Mononuclear cell (primary cell): ENCODE results near the gene SEMA5A. TPM values are rescaled to one million over a fixed set of nuclear protein-coding genes. Genes with fewer than 3 reads are reported as not detected.

ENCODE experiments used
- H3K27me3 ChIP-seq: 2 replicates; pipeline ENCODE4 v1.6.0; 2011; ENCODE audit warnings: low read length, control low read depth; ENCODE audit not compliant: insufficient read depth
- H3K4me1 ChIP-seq: 2 replicates; pipeline ENCODE4 v1.5.1; 2011; ENCODE audit warnings: mild to moderate bottlenecking, low read length, control low read depth; ENCODE audit not compliant: insufficient read depth
- H3K4me3 ChIP-seq: 2 replicates; pipeline ENCODE4 v1.5.1; 2011; ENCODE audit warnings: mild to moderate bottlenecking, low read length, moderate library complexity
- H3K9me3 ChIP-seq: 2 replicates; pipeline ENCODE4 v1.5.1; 2011; ENCODE audit warnings: low read depth, mild to moderate bottlenecking, control low read depth, low read length
- total RNA-seq: library from RNA; depleted of rRNA; stranded (reverse); fragments of >200 nt; gene quantifications from one replicate; pipeline ENCODE4 v1.2.3, GENCODE V29; 2012

SEMA5A gene
- total RNA-seq, 1 donor, result 0.84 TPM

GRCh38 chr5:9455826-9456434 is 89.9 kb downstream of the SEMA5A start:
- H3K9me3 ChIP-seq, result no peaks in the 10 kb centered on the region
- no peaks in the 10 kb centered on the region for H3K4me1 ChIP-seq
- H3K27me3 ChIP-seq, result no peaks in the 10 kb centered on the region
- no peak overlapping the region for H3K4me3 ChIP-seq

DNA sequence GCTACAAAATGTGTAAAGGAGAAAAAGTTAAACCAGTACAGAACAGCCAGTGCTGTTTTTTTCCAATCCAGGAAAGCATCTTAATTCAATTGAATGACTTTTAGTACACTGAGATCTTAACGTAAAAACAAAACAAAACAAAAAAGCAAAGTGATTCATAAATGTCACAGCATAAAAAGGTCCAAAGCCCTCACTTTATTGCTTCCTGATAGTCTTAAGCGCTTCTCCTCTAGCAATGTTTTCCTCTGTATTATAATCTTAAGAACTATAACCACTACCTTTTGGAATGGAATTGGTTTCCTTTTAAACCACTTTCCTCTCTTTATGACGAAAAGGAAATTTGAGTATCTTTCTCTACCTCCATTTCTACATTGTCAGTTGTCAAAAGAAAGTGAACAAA is 91.4 kb downstream of the SEMA5A start:
- Histone ChIP-seq H3K4me3 (no peak overlapping the region), H3K9me3 (no peaks in the 10 kb centered on the region), H3K4me1 (no peaks in the 10 kb centered on the region), H3K27me3 (no peaks in the 10 kb centered on the region)

DNA sequence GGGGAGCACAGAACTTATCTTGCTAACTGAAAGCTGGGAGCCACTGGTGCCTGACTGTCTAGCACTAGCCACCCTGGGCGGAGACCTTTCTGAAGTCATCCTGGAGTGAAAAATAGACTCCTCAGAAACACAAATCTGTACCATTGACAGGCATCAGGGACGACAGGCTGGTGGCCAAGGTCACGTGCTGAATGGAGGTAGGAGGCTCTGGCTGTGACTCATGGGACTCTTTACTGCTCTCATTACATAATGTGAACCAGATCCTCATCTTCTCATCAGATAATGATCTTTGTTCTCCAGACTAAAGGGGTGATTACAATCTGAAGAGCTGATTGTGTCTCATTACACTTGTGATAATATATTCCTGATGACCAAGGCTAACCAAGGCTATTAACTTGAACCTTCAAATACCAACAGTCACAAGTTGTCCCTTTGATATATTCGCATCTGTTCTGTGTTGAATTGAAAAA is 91.8 kb downstream of the SEMA5A start:
- Histone ChIP-seq H3K27me3 (no peaks in the 10 kb centered on the region), H3K4me3 (no peak overlapping the region), H3K4me1 (no peaks in the 10 kb centered on the region), H3K9me3 (no peaks in the 10 kb centered on the region)

DNA sequence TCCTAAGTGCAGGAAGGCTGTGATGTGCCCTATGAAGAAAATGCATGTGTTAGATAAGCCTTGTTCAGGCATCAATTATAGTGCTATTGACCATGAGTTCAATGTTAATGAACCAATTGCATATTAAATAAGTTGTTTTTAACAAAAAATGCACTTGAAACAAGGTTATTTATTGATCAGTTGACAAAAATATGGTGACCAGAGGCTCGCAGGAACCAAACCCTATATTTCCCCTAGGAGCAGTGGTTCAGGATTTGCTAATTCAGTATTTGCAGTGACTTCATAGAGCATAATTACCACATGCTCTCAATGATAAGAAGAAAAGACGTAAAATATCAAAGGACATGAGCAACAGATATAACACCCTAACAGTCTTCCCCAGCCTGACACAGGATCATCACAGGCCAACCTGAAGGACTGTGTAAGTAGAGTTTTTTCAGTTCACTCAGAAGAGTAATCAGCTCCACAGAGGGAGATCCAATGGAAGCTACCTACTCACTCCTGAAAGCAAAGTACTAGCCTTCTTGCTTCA is 92.3 kb downstream of the SEMA5A start:
- Histone ChIP-seq H3K4me3 (no peak overlapping the region), H3K9me3 (no peaks in the 10 kb centered on the region), H3K27me3 (no peaks in the 10 kb centered on the region)

DNA sequence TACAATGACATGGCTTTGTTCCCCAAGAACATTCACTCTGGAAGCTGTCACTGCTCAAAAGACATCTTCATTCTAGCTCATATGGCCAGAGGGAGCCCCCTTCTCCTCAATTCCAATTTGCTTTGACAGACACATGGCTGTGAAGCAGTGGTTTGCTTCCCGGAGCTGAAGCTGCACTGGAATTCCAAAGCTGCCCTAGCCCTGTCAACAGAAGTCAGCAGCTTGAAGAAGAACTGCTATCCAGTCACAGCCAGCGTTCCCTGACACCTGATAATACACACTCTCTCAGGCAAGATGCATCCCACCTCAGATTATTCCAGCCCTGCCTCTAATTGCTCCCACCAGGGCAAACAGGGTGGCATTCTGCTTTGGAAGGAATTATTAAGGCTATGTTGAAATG is 93.7 kb downstream of the SEMA5A start:
- Histone ChIP-seq H3K9me3 (no peaks in the 10 kb centered on the region), H3K27me3 (no peaks in the 10 kb centered on the region), H3K4me3 (no peak overlapping the region), H3K4me1 (no peaks in the 10 kb centered on the region)

More for the DNA sequence above, 92.3 kb downstream of the SEMA5A start:
- no peaks in the 10 kb centered on the region for H3K4me1 ChIP-seq

GRCh38 chr5:9451037-9451436 is 94.8 kb downstream of the SEMA5A start:
- no peak overlapping the region for H3K4me3 ChIP-seq
- no peaks in the 10 kb centered on the region for H3K4me1 ChIP-seq
- no peaks in the 10 kb centered on the region for H3K9me3 ChIP-seq
- H3K27me3 ChIP-seq, result no peaks in the 10 kb centered on the region

DNA sequence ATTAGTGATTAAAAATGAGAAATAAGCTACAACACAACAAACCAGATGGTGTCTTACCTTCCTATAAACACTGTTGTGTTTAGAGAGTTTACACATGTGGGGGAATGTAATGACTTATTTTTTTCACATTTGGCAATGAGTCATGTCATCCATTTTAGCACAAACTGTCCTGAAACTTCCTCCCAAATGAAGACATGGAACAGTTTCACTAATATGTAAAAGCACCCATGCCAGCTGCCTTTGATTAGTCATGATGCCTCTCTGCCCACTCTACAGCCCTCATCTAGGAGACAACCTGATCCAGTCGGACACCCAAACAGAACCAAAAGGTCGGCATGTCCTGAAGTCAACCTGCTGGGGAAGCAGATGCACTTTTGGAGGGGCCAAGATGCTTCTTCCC is 98.2 kb downstream of the SEMA5A start:
- H3K9me3 ChIP-seq, result no peaks in the 10 kb centered on the region
- no peaks in the 10 kb centered on the region for H3K4me1 ChIP-seq

GRCh38 chr5:9445826-9446388 is 100.0 kb downstream of the SEMA5A start:
- H3K27me3 ChIP-seq, result no peaks in the 10 kb centered on the region
- H3K4me1 ChIP-seq, result no peaks in the 10 kb centered on the region
- H3K4me3 ChIP-seq, result no peak overlapping the region
- H3K9me3 ChIP-seq, result no peaks in the 10 kb centered on the region

More for the DNA sequence above, 98.2 kb downstream of the SEMA5A start:
- Histone ChIP-seq H3K27me3 (no peaks in the 10 kb centered on the region), H3K4me3 (no peak overlapping the region)

GRCh38 chr5:9444346-9444745 is 101.5 kb downstream of the SEMA5A start:
- no peaks in the 10 kb centered on the region for H3K4me1 ChIP-seq
- no peaks in the 10 kb centered on the region for H3K27me3 ChIP-seq
- no peak overlapping the region for H3K4me3 ChIP-seq
- no peaks in the 10 kb centered on the region for H3K9me3 ChIP-seq

DNA sequence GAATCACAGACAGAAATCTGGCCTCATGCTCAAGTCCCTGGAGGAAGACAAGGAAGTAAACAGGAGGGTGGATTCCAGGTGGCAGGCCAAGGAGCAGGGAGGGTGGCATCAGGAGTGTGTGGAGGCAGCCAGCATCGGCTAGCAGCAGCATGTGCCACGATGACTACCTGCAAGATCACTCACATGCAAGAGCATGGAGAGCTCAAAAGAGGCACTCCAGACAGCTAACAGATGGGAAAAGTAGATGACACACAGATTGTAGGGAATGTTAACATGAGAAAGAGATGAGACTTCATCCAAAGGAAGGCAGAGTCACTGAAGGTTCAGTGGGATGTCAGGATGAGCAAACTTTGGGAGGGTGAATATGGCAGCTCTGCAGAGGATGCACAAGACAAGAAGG is 104.3 kb downstream of the SEMA5A start:
- Histone ChIP-seq H3K9me3 (no peaks in the 10 kb centered on the region), H3K4me1 (no peaks in the 10 kb centered on the region), H3K27me3 (no peaks in the 10 kb centered on the region), H3K4me3 (no peak overlapping the region)

- Histone ChIP-seq H3K27me3 (no peaks in the 10 kb centered on the region), H3K4me1 (no peaks in the 10 kb centered on the region)
Measured at GRCh38 chr5:9440517-9440916, 105.4 kb downstream of the SEMA5A start.

GRCh38 chr5:9439531-9440292 is 106.2 kb downstream of the SEMA5A start:
- H3K4me3 ChIP-seq, result no peak overlapping the region
- no peaks in the 10 kb centered on the region for H3K9me3 ChIP-seq
- no peaks in the 10 kb centered on the region for H3K27me3 ChIP-seq
- no peaks in the 10 kb centered on the region for H3K4me1 ChIP-seq

More at GRCh38 chr5:9440517-9440916, 105.4 kb downstream of the SEMA5A start:
- H3K4me3 ChIP-seq, result no peak overlapping the region
- H3K9me3 ChIP-seq, result no peaks in the 10 kb centered on the region

DNA sequence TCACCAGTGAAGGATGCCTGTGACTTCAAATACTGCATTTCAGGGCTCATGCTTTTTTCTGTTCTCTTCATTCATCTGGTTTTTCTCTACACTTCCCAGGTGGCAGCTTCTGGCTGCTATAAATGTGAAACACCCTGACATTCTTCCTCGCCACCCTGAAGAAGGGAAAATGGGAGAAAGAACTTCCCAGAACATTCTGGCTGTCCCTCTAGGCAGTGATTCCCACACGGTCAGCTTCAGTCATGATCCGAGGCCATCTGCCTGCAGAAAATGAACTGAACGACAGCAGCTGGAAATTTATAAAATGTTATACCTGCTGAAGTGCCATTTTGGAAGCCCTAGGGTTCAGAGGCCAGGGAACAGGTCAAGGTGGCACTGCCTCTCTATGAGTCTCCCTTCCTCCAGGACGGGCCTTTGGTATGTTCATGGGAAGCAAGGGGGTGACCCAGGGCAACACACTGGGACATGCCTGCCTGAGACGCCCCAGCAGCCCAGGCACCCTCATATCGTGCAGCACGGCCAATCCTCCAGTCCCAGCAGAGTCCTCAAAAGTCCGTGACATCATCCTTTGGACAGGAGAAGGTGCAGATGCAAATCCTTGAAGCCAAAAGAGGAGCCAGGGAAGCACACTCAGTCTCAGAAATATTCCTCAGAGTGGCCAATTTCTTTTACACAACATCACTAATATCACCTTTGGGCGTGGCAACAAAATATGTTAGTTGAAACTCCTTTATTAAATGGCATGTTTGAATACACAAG is 107.1 kb downstream of the SEMA5A start:
- Histone ChIP-seq H3K9me3 (no peaks in the 10 kb centered on the region), H3K27me3 (no peaks in the 10 kb centered on the region), H3K4me1 (no peaks in the 10 kb centered on the region), H3K4me3 (no peak overlapping the region)

DNA sequence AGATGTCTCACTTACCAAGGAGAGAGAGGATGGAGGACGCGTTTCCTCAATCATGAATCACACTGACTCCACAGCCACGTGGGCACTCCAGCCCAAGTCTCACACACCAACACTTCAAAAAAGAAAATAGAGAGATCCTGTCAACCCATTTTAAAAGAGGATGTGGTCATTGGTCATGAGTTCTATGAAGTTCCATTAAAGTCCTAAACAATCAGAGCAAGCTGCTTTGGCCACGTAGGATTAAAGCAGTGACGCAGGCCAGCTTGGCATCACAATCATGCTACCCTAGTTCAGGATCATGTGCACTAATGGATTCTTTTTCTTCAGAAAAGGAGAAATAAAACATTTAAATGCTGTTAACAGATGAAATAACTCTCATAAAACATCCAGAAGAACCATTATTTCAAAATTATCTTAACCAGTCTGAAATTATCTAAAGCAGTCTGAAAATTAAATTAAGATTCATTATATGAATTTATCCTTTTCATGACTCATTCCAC is 108.1 kb downstream of the SEMA5A start:
- Histone ChIP-seq H3K4me3 (no peak overlapping the region), H3K9me3 (no peaks in the 10 kb centered on the region), H3K4me1 (no peaks in the 10 kb centered on the region), H3K27me3 (no peaks in the 10 kb centered on the region)
